AG20443 (cell line): ENCODE results near the gene GDPD5.

Source experiments
- DNase-seq: peaks from one replicate; pipeline ENCODE4 v3.0.0; 2012; ENCODE audit warnings: low spot score, mixed read lengths

Gene GDPD5

DNA sequence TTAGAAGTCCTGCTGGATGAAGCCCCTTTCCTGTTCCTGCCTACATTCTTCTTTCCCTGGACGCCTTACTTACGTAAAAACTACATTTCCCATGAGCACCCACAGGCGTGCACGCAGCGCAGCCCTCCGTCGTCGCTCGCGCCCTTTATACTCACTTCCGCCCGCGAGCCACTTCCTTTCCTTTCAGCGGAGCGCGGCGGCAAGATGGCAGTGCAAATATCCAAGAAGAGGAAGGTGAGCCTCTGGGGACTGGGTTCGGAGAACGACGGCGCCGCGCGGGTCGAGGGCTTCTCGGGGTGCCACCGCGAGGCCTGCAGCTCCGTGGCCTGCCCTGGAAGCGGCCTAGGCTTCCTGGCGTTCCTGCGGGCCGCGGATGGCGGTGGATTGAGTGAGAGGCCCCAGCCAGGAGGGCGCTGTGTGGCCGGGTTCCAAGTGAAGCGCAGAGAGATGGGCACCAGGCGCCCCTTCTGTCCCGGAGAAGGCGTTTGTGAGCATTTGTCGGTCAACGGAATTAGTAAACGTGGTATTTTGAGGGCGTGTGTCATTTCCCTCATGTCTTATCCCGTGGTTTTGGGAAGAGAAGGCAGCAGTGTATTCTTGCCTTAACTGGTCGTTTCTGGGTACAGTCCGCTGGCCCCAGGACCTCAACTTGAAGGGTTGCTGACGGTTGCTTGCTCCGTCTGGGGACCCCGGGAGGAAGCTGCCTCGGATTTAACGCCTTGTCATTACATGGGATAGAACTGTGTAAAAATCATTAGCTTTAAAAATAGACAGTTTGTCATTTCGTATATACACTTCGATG is 126.2 kb downstream of the GDPD5 start, which contains the start of gene RPS3:
Gene RPS3 (plus strand): TSS at position 175 of the 802 bp plus-strand sequence. CDS start 30 bp downstream, at position 205.
- peak; percentile 95 for DNase-seq

DNA sequence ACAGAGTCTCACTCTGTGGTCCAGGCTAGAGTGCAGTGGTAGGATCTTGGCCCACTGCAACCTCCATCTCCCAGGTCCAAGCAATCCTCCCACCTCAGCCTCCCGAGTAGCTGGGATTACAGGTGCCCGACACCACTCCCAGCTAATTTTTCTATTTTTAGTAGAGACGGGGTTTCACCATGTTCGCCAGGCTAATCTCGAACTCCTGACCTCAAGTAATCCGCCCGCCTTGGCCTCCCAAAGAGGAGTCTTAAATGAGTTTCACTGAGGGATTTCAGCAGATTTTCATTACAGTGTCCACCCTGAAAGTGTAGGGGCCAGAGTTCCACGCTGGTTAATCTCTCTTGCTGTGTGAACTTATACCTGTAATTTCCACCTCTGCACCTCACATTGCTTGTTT is 126.8 kb downstream of the GDPD5 start:
- no peak for DNase-seq

DNA sequence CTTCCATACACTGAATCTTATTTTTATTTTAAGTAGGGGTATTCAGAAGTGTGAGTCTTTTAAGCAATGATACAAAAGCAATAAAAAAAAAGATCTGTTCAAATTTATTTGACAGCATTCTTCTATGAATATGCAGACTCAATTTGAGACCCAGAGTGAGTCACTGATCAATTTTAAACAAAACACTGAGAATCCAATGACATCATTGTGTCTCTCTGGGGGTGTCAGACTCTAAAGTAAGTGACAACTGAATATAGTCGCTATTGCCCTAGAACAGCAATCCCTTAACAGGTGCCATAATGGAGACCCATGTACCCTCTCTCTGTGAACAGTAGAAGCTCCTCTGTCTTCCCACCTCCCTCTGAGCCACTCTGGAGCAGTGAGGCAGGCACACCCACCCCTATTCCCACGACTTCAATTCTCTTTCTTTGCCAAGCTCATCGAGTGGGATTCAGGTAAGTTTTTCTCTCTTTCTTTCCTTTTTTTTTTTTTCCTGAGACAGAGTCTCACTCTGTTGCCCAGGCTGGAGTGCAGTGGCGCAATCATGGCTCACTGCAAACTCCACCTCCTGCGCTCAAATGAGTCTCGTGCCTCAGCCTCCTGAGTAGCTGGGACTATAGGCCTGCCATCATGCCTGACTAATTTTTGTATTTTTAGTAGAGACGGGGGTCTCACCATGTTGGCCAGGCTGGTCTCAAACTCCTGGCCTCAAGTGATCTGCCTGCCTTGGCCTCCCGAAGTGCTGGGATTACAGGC is 131.5 kb downstream of the GDPD5 start:
- no peak for DNase-seq

DNA sequence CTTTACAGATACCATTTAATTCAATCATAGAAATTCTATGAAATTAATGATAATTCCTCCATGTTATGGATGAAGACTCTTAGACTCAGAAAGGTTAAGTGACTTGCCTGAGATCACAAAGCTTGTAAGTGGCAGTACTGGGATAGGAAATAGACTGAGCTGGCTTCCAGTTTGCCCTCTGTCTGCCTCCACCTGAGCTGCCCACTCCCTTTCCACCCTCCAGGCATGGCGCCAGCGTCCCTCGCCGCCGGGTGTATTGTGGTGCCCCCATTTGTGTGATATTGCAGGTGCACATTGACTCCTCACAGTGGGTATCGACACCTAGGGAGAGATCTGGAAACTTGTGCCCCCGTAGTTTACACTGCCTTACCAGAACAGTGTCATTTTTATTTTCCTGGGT is 135.8 kb downstream of the GDPD5 start:
- no peak for DNase-seq

DNA sequence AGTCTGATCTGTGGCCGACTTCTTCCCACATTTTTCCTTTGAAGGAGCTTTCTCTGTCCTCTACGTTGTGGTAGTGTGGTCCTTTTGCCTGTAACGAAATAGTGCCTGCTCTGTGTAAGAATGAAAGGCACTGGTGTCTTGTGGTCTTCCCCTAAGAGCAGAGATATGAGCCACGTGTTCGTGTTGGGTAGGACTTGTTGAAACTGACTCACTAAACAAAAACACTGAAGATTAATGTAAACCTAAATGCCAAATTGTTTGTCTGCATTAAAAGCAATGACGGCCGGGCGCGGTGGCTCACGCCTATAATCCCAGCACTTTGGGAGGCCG is 136.5 kb downstream of the GDPD5 start:
- no peak for DNase-seq

DNA sequence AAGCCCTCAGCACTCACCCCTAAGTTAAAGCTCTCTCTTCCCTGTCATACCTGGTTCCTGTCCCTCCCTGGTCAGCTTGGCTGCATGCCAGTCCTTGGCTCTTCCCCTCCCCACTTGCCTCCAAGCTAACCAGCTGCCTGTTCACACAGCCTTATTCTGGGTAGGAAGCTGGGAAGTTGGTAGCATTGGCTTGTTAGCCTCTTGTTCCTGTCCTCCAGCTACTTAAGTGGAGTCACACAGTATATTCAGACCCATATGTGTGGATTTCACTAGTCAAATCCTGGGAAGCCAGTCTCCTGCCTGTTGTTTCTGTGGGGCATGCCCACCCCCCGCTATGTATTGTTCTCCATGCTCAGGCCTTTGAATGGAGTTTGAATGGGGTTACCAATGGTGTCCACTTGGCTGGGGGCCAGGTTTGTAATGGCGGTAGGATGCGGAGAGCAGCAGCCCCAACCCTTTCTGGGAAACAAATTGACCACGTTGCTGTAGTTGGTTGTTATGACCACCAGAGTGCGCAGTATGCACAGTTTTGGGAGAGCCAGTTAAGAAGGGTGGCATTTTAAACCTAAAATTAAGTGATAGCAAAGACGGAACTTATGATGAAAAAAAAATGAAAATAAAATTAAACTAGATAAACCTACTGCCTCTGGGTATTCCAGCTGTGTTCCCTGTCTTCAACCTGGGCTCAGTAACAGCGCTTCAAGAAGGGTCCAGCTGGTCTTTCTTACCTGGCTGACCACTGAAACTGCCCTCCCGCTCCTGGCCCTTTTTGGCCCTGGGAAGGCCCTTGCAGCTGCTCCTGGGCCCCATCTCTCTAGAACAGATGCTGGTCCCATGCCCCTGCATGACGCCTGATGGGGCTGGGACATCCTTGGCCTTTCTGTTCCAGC is 137.1 kb downstream of the GDPD5 start:
- peak; percentile 87 for DNase-seq

DNA sequence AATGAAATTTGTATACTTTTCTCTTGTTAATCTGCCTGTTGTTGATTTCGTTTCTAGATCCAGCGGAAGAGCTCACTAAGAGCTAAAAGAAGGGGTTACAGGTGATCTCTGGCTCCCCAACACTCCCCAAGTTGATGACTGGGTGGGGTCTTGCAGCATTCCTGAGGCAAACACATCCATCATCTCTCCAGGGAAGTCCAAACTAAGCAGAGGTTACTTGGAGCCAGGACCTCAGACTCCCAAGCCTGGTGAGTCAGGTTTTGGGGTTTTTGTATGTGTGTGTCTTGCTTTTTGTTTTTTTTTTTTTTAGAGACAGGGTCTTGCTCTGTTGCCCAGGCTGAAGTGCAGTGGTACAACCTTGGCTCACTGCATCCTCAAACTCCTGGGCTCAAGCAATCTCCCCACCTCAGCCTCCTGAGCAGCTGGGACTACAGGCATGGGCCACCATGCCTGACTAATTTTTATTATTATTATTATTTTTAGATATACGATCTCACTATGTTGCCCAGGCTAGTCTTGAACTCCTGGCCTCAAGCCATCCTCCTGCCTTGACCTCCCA is 137.9 kb downstream of the GDPD5 start:
- DNase-seq, result no peak

DNA sequence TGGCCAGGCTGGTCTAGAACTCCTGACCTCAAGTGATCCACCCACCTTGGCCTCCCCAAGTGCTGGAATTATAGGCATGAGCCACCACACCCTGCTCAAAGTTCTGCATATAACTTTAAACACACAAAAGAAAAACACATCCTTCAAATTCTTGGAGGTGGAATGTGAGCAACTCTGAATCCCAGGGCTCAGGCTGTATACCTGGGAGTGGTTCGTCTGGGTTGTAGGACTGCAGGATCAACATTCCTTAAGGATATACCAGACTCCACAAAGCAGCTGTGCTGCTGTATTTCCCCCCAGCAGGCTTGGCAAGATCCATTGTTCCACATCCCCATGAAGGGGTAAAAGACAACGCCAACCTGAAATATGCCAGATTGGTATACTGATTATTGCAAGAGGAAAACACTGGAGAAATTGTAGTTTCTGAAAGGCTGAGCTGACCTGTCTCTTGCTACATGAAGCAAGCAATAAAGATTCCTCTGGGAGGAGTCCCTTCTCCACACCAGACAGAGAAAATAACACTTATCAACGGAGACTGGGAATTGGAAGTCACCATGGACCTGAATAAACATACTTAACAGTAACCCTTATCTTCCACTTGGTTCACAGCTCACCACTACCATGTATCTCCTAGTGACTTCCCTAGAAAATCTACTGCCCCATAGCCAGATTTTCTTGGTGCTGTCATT is 138.7 kb downstream of the GDPD5 start:
- DNase-seq, result no peak
